Measurements from ENCODE around the gene ROBO1.

- TF ChIP-seq CTCF (IDR thresholded peaks at IDR 0.05; ENCODE audit: low read length) (no peak), EZH2phosphoT487 (IDR thresholded peaks at IDR 0.05; ENCODE audit: low read length) (no peak), EZH2 (optimal IDR thresholded peaks at IDR 0.05; ENCODE audit: low read depth, low read length) (no peak)
These were observed 652.3 kb downstream of the ROBO1 start for GRCh38 chr3:79115458-79115857.

Data from MM.1S (cell line).